Keratinocyte (primary cell): Measurements from ENCODE around the gene BAIAP2. TPM values are rescaled to one million over a fixed set of nuclear protein-coding genes. Genes with fewer than 3 reads are reported as not detected.

Experiments used
- DNase-seq: peaks from one replicate; pipeline ENCODE4 v3.0.0-alpha.2; 2011; ENCODE audit warnings: low read depth, missing footprints, low spot score
- FAIRE-seq: peaks from 2 replicates; lab custom pipeline; 2011; peaks lifted over from hg19 to GRCh38; lab: Jason Lieb, UNC
- H2AFZ ChIP-seq: 2 replicates; pipeline ENCODE4 v1.6.0; 2012; ENCODE audit warnings: low read length, control low read depth, inconsistent platforms; ENCODE audit not compliant: control insufficient read depth
- H3K27ac ChIP-seq: 2 replicates; pipeline ENCODE4 v1.5.1; 2011; ENCODE audit warnings: low read length; ENCODE audit not compliant: control insufficient read depth, insufficient read depth
- H3K27me3 ChIP-seq: 3 replicates; pipeline ENCODE4 v1.6.0; 2011; ENCODE audit warnings: low read length; ENCODE audit not compliant: control insufficient read depth, insufficient read depth; ENCODE audit errors: extremely low read depth
- H3K36me3 ChIP-seq, 2 experiments: 2 replicates in 1 of 2; 3 replicates in 1 of 2; pipeline ENCODE4 v1.5.1; 2011; ENCODE audit warnings: low read length in 2 of 2, mild to moderate bottlenecking in 1 of 2; ENCODE audit not compliant: control insufficient read depth in 2 of 2, insufficient read depth in 2 of 2; ENCODE audit errors: extremely low read depth in 1 of 2
- H3K4me1 ChIP-seq: 3 replicates; pipeline ENCODE4 v1.5.1; 2011; ENCODE audit warnings: low read length; ENCODE audit not compliant: control insufficient read depth, insufficient read depth; ENCODE audit errors: extremely low read depth
- H3K4me2 ChIP-seq: 3 replicates; pipeline ENCODE4 v1.6.0; 2011; ENCODE audit warnings: low read depth, low read length; ENCODE audit not compliant: control insufficient read depth, insufficient read depth; ENCODE audit errors: extremely low read depth
- H3K4me3 ChIP-seq, 3 experiments: fragments of 200-600 bp in 1 of 3; sonication (generic) in 1 of 3; 2 replicates in 2 of 3; 3 replicates in 1 of 3; pipeline ENCODE4 v1.5.1; 2011 to 2016; ENCODE audit warnings: low read length in 3 of 3, mild to moderate bottlenecking in 3 of 3, control low read depth in 2 of 3, inconsistent platforms in 1 of 3, low read depth in 1 of 3, mixed read lengths in 1 of 3, mixed run types in 1 of 3, moderate library complexity in 1 of 3; ENCODE audit not compliant: control insufficient read depth in 2 of 3, insufficient read depth in 2 of 3; ENCODE audit errors: extremely low read depth in 1 of 3
- H3K79me2 ChIP-seq: 2 replicates; pipeline ENCODE4 v1.6.0; 2012; ENCODE audit warnings: low read length; ENCODE audit not compliant: control insufficient read depth, insufficient read depth
- H3K9ac ChIP-seq: 3 replicates; pipeline ENCODE4 v1.6.0; 2011; ENCODE audit warnings: low read length; ENCODE audit not compliant: control insufficient read depth, insufficient read depth; ENCODE audit errors: extremely low read depth
- H3K9me1 ChIP-seq: 3 replicates; pipeline ENCODE4 v1.6.0; 2011; ENCODE audit warnings: low read length; ENCODE audit not compliant: control insufficient read depth, insufficient read depth; ENCODE audit errors: extremely low read depth
- H3K9me3 ChIP-seq: 2 replicates; pipeline ENCODE4 v1.5.1; 2012; ENCODE audit warnings: low read depth, low read length; ENCODE audit not compliant: control insufficient read depth
- H4K20me1 ChIP-seq: 3 replicates; pipeline ENCODE4 v1.6.0; 2011; ENCODE audit warnings: low read length; ENCODE audit not compliant: control insufficient read depth, insufficient read depth; ENCODE audit errors: extremely low read depth
- CTCF ChIP-seq, 3 experiments: IDR thresholded peaks in 1 of 3; conservative IDR thresholded peaks in 1 of 3; optimal IDR thresholded peaks in 1 of 3; 2 replicates in 2 of 3; 3 replicates in 1 of 3; pipeline versions ENCODE3 to v1.5.1; 2011; ENCODE audit warnings: low read length in 3 of 3, mild to moderate bottlenecking in 3 of 3, moderate library complexity in 2 of 3, control low read depth in 1 of 3, inconsistent platforms in 1 of 3; ENCODE audit not compliant: insufficient read depth in 2 of 3; ENCODE audit errors: extremely low read depth in 1 of 3
- EZH2 ChIP-seq: IDR thresholded peaks from one replicate; pipeline ENCODE4 v1.6.1; 2012; ENCODE audit warnings: inconsistent platforms, mild to moderate bottlenecking, low read length, moderate library complexity
- dilution Hi-C: fragments of 300-500 bp; cut with MboI; formaldehyde crosslinking; loops from one replicate; pipeline ENCODE4 v1.7.0; 2020; ENCODE audit warnings: low sequenced_read_pairs; ENCODE audit not compliant: extremely low pct_ligation_motif_present
- polyA plus RNA-seq, 5 experiments: library from polyadenylated mRNA; depleted of rRNA in 3 of 5; stranded (reverse) in 3 of 5; stranded (forward) in 1 of 5; unstranded in 1 of 5; fragments of >200 nt; gene quantifications; 1 replicate in 1 of 5; 2 replicates in 3 of 5; 3 replicates in 1 of 5; pipeline versions ENCODE4 v1.2.1 to v1.2.3, GENCODE V29; 2011 to 2012; ENCODE audit warnings: missing spikeins in 2 of 5, low read depth in 1 of 5, low replicate concordance in 1 of 5

Gene BAIAP2
- polyA plus RNA-seq, 1 donor (not counting 4 experiments of a cell fraction or from before 2014, with no cell fraction given): 56.7 TPM

DNA sequence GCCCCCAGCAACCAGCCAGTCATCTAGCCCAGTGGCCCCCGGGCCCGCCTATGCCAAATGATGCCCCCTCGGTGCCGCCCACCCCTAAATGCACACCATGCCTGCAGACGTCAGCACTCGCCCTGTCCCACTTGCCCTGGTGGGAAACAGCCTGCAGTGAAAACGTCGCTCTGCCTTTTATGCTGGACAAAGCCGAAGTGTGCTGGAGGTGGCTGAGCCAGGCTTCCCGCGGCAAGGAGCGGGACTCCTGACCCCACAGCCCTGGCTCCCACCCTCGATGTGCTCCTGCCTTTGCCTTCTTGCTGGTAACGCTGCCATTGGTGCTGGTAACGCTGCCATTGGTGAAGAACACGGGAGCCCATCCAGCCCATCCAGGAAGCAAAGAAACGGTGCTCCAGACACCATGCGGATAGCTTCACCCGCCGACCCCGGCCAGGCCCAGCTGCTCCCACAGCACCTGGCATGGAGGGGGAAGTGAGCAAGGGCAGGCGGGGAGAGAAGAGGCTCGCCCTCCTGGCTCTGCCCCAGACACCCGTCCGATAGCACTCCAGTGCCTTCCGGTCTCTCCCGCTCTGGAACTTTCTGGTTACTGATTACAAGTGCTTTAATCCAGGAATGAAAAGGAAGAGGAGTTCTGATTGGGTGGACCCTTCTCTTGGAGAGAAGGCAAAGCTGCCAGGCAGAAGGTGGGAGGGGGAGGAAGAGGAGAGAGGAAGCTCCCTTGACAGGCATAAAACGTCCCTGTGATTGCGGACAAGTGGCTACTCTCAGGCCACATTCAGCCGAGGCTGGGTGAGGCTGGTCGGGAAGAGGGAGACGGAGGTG, 4.0 kb upstream of the BAIAP2 start:
- no peak overlapping the region for H3K9ac ChIP-seq
- DNase-seq (no peak), FAIRE-seq (no peak)
- H3K9me3 ChIP-seq: peaks cover 3% of the 10 kb centered on the region
- H3K4me1 ChIP-seq: peaks cover 2% of the 10 kb centered on the region
- no peak overlapping the region for H2AFZ ChIP-seq
- no peak for TF ChIP-seq CTCF (optimal IDR thresholded peaks at IDR 0.05 in 1 of 3, IDR thresholded peaks at IDR 0.05 in 1 of 3, conservative IDR thresholded peaks at IDR 0.05 in 1 of 3; ENCODE audit: extremely low read depth in 1 of 3, insufficient read depth in 2 of 3, low read length in 3 of 3)
- TF ChIP-seq EZH2: no peak
- no peak overlapping the region for H3K4me2 ChIP-seq
- peaks cover 37% of the 10 kb centered on the region for H3K27me3 ChIP-seq
- no peak overlapping the region for H3K27ac ChIP-seq
- H4K20me1 ChIP-seq: peaks cover 3% of the 10 kb centered on the region
- H3K36me3 ChIP-seq: no peaks in the 10 kb centered on the region
- no peaks in the 10 kb centered on the region for H3K9me1 ChIP-seq
- dilution Hi-C loops: no loop called here
- H3K4me3 ChIP-seq: no peak overlapping the region
- H3K79me2 ChIP-seq: peaks cover 10% of the 10 kb centered on the region

- H3K9me3 ChIP-seq: peaks cover 3% of the 10 kb centered on the region
- H3K4me2 ChIP-seq: no peak overlapping the region
- peaks cover 12% of the 10 kb centered on the region for H4K20me1 ChIP-seq
- no peaks in the 10 kb centered on the region for H3K9me1 ChIP-seq
- FAIRE-seq (no peak), DNase-seq (no peak)
- no peak overlapping the region for H3K27ac ChIP-seq
- H3K4me3 ChIP-seq: no peak overlapping the region
- no peak overlapping the region for H3K9ac ChIP-seq
- H2AFZ ChIP-seq: no peak overlapping the region
- no peak for TF ChIP-seq EZH2
- TF ChIP-seq CTCF (optimal IDR thresholded peaks at IDR 0.05 in 1 of 3, IDR thresholded peaks at IDR 0.05 in 1 of 3, conservative IDR thresholded peaks at IDR 0.05 in 1 of 3; ENCODE audit: extremely low read depth in 1 of 3, insufficient read depth in 2 of 3, low read length in 3 of 3): no peak
- dilution Hi-C loops: no loop called here
- H3K4me1 ChIP-seq: peaks cover 6% of the 10 kb centered on the region
- H3K36me3 ChIP-seq: peaks cover 0 to 6% of the 10 kb centered on the region in 2 experiments
- H3K79me2 ChIP-seq: peaks cover 19% of the 10 kb centered on the region
- peaks cover 28% of the 10 kb centered on the region for H3K27me3 ChIP-seq
Observed at GRCh38 chr17:81031566-81032550, 3.1 kb upstream of the BAIAP2 start.
